Kidney (tissue), 14 donors: Measurements from ENCODE around the gene SLC23A2. TPM values are rescaled to one million over a fixed set of nuclear protein-coding genes. Genes with fewer than 3 reads are reported as not detected.

Source experiments
- DNase-seq, 5 donors: peaks; one replicate each; pipeline ENCODE4 v3.0.0-alpha.2; 2013 to 2020
- FAIRE-seq: peaks from 2 replicates; lab custom pipeline; 2012; peaks lifted over from hg19 to GRCh38; lab: Jason Lieb, UNC
- H3K27ac ChIP-seq, 2 donors: one replicate each; pipeline ENCODE4 v1.7.0; 2013; ENCODE audit warnings: low read depth in 2 of 2, low read length in 2 of 2, inconsistent platforms in 1 of 2
- H3K27me3 ChIP-seq: one replicate; pipeline ENCODE4 v1.7.1; 2013; ENCODE audit warnings: low read length, inconsistent platforms; ENCODE audit not compliant: control insufficient read depth, insufficient read depth
- H3K36me3 ChIP-seq, 3 donors: one replicate each; pipeline versions ENCODE4 v1.7.0 to v1.7.1; 2013; ENCODE audit warnings: low read length in 3 of 3, control low read depth in 1 of 3, inconsistent platforms in 1 of 3; ENCODE audit not compliant: insufficient read depth in 3 of 3, control insufficient read depth in 2 of 3
- H3K4me1 ChIP-seq, 3 donors: one replicate each; pipeline versions ENCODE4 v1.7.0 to v1.7.1; 2013; ENCODE audit warnings: low read length in 3 of 3, inconsistent platforms in 1 of 3, low read depth in 1 of 3; ENCODE audit not compliant: control insufficient read depth in 2 of 3, insufficient read depth in 2 of 3
- H3K4me3 ChIP-seq, 3 donors: one replicate each; pipeline versions ENCODE4 v1.7.0 to v1.8.1; 2013; ENCODE audit warnings: low read length in 3 of 3, control low read depth in 1 of 3, inconsistent platforms in 1 of 3
- H3K9ac ChIP-seq, 3 donors: one replicate each; pipeline versions ENCODE4 v1.7.0 to v1.7.1; 2013; ENCODE audit warnings: low read length in 3 of 3, control low read depth in 1 of 3, inconsistent platforms in 1 of 3
- H3K9me3 ChIP-seq, 3 donors: one replicate each; pipeline versions ENCODE4 v1.7.0 to v1.7.1; 2013; ENCODE audit warnings: low read length in 3 of 3, control low read depth in 1 of 3, inconsistent platforms in 1 of 3; ENCODE audit not compliant: control insufficient read depth in 2 of 3, insufficient read depth in 1 of 3
- intact Hi-C: fragments of 100-400 bp; cut with DNase I; formaldehyde crosslinking; loops from one replicate; pipeline ENCODE4 v1.11.1; 2022
- polyA plus RNA-seq: library from polyadenylated mRNA; stranded (reverse); fragments of 350-450 nt; fragmentation: Illumina TruSeq; extraction: RNeasy Lipid Tissue Mini Kit (QIAGEN cat#74804); gene quantifications from one replicate; pipeline ENCODE4 v1.2.3, GENCODE V29; 2014; ENCODE audit warnings: low read depth, low replicate concordance; ENCODE audit not compliant: insufficient read depth
- total RNA-seq: library from RNA; stranded (reverse); fragmentation: NEBNext Ultra II Directional; extraction: Animal tissue kit (Norgen Biotek cat#: 25700); gene quantifications from one replicate; pipeline ENCODE4 v1.2.1, GENCODE V29; 2021
- TF ChIP-seq, protein P1 (sequence below): IDR thresholded peaks from 3 replicates; pipeline ENCODE4 v1.5.1; 2012; ENCODE audit warnings: mild to moderate bottlenecking, moderate library complexity, borderline replicate concordance; ENCODE audit not compliant: insufficient read depth; ENCODE audit errors: extremely low read depth
- donor health status: control.
- donor health status: control.
- donor health status: control.
- donor health status: control.
- donor health status: control.
- donor health status: DM: yes; HTN: yes; CAD: no.
- donor health status: Normal renal cell carcinoma (clear cell type).

SLC23A2 gene
- total and polyA plus RNA-seq, 2 donors from 2014 or later, result 4.8 to 20.5 TPM

DNA sequence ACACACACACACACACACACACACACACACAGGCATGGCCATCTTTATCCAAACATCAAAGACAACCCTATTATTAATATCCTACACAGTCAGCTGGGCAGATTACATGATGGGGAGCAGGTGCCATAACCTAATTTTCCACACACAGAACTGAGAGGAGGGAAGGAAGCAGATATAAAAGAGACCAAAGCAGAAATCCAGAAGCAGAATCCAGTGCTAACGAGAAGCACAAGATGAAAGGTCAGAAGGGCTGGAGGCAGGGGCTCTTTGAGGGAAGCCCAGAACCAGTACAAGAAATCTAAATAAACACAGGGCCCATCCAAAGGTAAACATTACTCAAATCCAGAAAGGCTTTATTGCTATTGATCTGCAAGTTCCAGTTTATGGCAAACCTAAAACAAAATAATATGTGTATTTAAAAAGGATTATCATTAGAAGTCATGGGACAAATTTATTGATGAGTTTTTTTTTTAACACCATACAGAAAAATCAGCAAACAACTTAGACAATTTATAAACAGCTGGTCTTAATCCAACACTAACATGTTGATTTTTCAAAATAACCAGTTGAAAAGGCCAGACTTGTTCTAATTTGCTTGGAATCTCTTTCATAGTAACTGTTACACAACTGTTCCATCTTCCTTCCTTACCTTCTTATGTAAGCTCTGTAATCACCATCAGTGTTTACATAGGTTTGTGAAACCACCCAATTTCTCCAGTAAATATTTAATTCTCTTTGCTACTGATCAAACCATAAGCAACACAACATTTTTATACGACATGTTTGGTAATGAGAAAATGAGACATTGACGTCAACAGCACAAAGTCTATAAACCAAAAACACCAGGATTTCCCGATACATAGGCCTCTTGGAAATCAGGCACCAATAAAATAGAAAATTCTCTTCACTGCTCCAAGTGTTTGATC, 34.2 kb downstream of the SLC23A2 start:
- Histone ChIP-seq H3K27ac (no peak overlapping the region), H3K4me3 (no peak overlapping the region), H3K27me3 (no peaks in the 10 kb centered on the region), H3K36me3 (peaks cover 0 to 7% (median 0%) of the 10 kb centered on the region in 3 donors), H3K9me3 (no peaks in the 10 kb centered on the region), H3K9ac (no peak overlapping the region), H3K4me1 (no peaks in the 10 kb centered on the region)
- FAIRE-seq (no peak), DNase-seq (no peak)
- intact Hi-C loops, result no loop called here
- TF ChIP-seq, protein P1, sequence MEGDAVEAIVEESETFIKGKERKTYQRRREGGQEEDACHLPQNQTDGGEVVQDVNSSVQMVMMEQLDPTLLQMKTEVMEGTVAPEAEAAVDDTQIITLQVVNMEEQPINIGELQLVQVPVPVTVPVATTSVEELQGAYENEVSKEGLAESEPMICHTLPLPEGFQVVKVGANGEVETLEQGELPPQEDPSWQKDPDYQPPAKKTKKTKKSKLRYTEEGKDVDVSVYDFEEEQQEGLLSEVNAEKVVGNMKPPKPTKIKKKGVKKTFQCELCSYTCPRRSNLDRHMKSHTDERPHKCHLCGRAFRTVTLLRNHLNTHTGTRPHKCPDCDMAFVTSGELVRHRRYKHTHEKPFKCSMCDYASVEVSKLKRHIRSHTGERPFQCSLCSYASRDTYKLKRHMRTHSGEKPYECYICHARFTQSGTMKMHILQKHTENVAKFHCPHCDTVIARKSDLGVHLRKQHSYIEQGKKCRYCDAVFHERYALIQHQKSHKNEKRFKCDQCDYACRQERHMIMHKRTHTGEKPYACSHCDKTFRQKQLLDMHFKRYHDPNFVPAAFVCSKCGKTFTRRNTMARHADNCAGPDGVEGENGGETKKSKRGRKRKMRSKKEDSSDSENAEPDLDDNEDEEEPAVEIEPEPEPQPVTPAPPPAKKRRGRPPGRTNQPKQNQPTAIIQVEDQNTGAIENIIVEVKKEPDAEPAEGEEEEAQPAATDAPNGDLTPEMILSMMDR, result no peak

DNA sequence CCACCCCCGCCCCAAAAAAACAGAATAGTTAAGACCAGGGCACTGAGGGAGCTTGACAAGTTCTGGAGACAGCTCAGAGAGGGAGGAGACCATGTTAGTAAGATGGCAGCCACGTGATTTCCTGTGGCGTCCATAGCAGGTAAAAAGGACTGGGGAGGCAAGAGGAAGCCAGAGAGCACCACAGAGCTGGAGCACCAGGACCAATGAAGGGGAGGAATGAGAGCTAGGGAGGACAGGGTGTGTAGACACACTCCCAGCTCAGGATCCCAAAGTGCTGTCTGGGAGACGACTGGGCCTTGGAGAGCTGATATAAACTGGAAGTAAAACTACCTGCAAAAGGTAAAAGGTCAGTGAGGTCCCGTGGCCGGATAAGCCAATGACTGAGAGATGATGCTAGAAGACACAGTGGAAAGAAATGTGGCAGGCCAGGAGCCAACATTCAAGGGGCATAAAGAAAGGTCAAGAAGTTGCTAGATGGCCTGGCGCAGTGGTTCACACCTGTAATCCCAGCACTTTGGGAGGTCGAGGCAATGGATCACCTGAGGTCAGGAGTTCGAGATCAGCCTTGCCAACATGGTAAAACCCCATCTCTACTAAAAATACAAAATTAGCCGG, 39.0 kb downstream of the SLC23A2 start:
- intact Hi-C loops, result no loop called here
- Histone ChIP-seq H3K9me3 (no peaks in the 10 kb centered on the region), H3K27ac (no peak overlapping the region), H3K4me1 (no peaks in the 10 kb centered on the region), H3K4me3 (no peak overlapping the region), H3K27me3 (no peaks in the 10 kb centered on the region), H3K9ac (no peak overlapping the region), H3K36me3 (no peaks in the 10 kb centered on the region)
- TF ChIP-seq, protein P1, result no peak
- FAIRE-seq (no peak), DNase-seq (no peak)

DNA sequence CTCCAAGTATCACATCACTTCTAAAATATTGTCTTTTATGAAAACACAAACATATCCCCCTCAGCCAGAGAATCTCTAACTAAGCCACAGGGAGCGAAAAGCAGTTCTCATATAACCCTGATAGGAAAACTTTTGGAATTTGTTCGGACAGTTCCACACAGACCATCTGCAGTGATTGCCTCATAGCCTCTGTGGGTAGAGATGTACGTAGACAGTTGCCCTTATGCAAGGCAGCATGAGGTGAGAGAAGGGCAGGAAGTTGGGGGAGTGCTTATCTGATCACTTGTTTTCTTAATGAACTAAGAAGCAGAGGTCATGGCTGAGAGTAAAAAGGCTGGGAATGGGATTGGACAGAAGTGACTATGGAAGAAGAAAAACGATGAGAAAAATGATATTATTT, 39.6 kb downstream of the SLC23A2 start:
- Histone ChIP-seq H3K9ac (no peak overlapping the region), H3K9me3 (no peaks in the 10 kb centered on the region), H3K4me1 (no peaks in the 10 kb centered on the region), H3K4me3 (no peak overlapping the region), H3K27me3 (no peaks in the 10 kb centered on the region), H3K27ac (no peak overlapping the region), H3K36me3 (no peaks in the 10 kb centered on the region)
- DNase-seq (no peak), FAIRE-seq (no peak)
- TF ChIP-seq, protein P1, result no peak
- intact Hi-C loops, result no loop called here
